ENCODE measurements around the gene CHST11. TPM values are rescaled to one million over a fixed set of nuclear protein-coding genes. Genes with fewer than 3 reads are reported as not detected.

CHST11 gene
- total and polyA plus RNA-seq, 9 of the 15 experiments (the other 6 are each of a cell fraction or from before 2014, with no cell fraction given) = 2.3 to 38.7 (median 15.0) TPM

DNA sequence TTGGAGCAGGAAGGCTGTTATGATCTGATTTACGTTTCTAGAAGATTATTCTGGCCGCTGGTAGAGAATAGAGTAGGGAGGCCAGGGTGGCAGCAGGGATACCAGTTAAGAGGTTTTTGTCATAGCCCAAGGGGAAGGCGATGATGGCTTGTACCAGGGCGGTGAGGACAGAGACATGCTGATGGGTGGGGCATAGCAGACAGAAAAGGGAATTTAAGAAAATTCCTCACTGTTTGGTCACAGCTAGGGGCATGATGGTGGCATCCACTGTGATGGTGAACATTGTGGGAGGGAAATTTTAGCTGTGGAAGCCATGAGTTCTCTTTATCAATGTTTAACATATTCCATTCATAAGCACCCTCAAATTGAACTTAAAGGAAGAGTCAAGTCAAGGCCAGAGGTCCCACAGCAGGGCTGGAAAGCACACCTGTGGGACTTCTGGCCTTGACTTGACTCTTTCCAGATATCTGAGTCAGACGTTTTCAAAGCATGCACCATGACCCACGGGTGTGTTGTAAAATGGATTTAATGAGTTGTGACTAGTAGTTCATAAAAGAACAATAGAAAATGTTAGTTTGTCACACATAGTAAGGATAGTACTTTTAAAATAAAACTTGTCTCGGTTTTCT lies 134.6 kb downstream of the CHST11 start (continued):
- TF ChIP-seq, protein P1, sequence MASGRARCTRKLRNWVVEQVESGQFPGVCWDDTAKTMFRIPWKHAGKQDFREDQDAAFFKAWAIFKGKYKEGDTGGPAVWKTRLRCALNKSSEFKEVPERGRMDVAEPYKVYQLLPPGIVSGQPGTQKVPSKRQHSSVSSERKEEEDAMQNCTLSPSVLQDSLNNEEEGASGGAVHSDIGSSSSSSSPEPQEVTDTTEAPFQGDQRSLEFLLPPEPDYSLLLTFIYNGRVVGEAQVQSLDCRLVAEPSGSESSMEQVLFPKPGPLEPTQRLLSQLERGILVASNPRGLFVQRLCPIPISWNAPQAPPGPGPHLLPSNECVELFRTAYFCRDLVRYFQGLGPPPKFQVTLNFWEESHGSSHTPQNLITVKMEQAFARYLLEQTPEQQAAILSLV (tag; IDR thresholded peaks at IDR 0.05) = no peak
- TF ChIP-seq NUFIP1 (IDR thresholded peaks at IDR 0.05; ENCODE audit: partially characterized antibody) = no peak

DNA sequence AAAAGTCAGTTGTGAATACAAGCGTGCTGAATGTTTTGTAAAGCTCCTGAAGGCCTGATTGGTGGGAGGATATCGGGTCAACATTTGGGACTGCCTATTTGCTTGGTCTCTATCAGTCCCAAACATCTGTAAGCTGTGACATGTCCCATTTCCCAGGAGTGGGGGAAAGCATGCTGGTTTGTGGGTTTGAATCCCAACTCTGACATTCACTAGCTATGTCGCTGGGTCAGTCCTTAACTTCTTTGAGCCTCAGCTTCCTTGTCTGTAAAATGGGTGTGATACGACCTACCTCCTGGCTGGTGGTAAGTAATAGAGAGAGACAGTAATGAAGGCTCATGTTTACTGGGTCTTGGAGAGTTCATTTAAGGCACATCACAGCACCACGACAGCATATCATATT lies 136.7 kb downstream of the CHST11 start:
- no peaks in the 10 kb centered on the region for H3K36me3 ChIP-seq (ENCODE audit: control insufficient read depth, insufficient read depth, low read length)
- H3K4me3 ChIP-seq = no peak overlapping the region
- DNase-seq (ENCODE audit: extremely low read depth in 1 of 4, low spot score in 3 of 4) (peak; percentile 53 to 67 (median 54)), ATAC-seq (no peak), FAIRE-seq (peak; percentile 70)
- ChIA-PET POLR2A (interaction anchor here (1.1 kb wide), 1 partner anchor 11 kb away, joined by 4 read pairs; no protein-coding TSS in a partner anchor), CTCF (ENCODE audit: low intra/inter-chr PET ratio) (no interaction called here)
- 36% methylated on average over 5 of the region's 5 CpGs for WGBS (ENCODE audit: insufficient coverage, low coverage, missing lambda C conversion rate)
- peaks cover 59% of the 10 kb centered on the region for H3K79me2 ChIP-seq (ENCODE audit: control insufficient read depth, insufficient read depth, low read length)
- H4K20me1 ChIP-seq (replicated peaks; ENCODE audit: control insufficient read depth, insufficient read depth, low read length) = peaks cover 4% of the 10 kb centered on the region; the same call in 1 of the 2 replicates
- H3K27ac ChIP-seq (ENCODE audit: extremely low read depth, low read depth, low read length) = 0 out of 3 replicates have a peak overlapping the region, but pooled peaks have one; percentile 35
- in situ Hi-C loops (cut with MboI) = no loop called here
- no peaks in the 10 kb centered on the region for H3K9me1 ChIP-seq (ENCODE audit: control insufficient read depth, insufficient read depth, low read length)
- H3K4me1 ChIP-seq (replicated peaks in 1 of 2; ENCODE audit: control insufficient read depth in 2 of 2, insufficient read depth in 2 of 2, low read length in 2 of 2) = peaks cover 9 to 54% of the 10 kb centered on the region in 2 experiments
- no peaks in the 10 kb centered on the region for H3K9me3 ChIP-seq (replicated peaks; ENCODE audit: control insufficient read depth, insufficient read depth, low read depth, low read length)
- intact Hi-C loops (cut with micrococcal nuclease) = no loop called here
- no peak overlapping the region for H2AFZ ChIP-seq (ENCODE audit: low read depth, low read length)
- no TSS peak for BruUV-seq (replicated peaks)
- H3K27me3 ChIP-seq (ENCODE audit: control insufficient read depth in 2 of 2, insufficient read depth in 2 of 2, low read length in 2 of 2) = no peaks in the 10 kb centered on the region
- H3K4me2 ChIP-seq (ENCODE audit: insufficient read depth, low read length) = peak overlapping the region; percentile 27
- no peak overlapping the region; a peak in 1 of 4 replicates for H3K9ac ChIP-seq (ENCODE audit: insufficient read depth in 1 of 2, low read depth in 2 of 2, low read length in 2 of 2)
- TF ChIP-seq L3MBTL2 (IDR thresholded peaks at IDR 0.05) (peak; percentile 35; the same call in 1 of the 2 replicates), MYBL2 (IDR thresholded peaks at IDR 0.05; ENCODE audit: low read depth) (peak; percentile 57), MYBL2 (CRISPR knock-in tag; IDR thresholded peaks at IDR 0.05; ENCODE audit: borderline replicate concordance) (no peak), BCOR (IDR thresholded peaks at IDR 0.05) (peak; percentile 97), TCF3 (CRISPR knock-in tag; IDR thresholded peaks at IDR 0.05) (peak; percentile 63), U2AF2 (optimal IDR thresholded peaks at IDR 0.05; ENCODE audit: low read depth, low read length) (no peak), TARDBP (IDR thresholded peaks at IDR 0.05) (no peak), ZNF24 (IDR thresholded peaks at IDR 0.05) (0 out of 2 replicates have a peak, but pooled peaks have one; percentile 32), ESRRA (IDR thresholded peaks at IDR 0.05; ENCODE audit: borderline replicate concordance, low read depth) (peak; percentile 77; the same call in 1 of the 2 replicates), ZNF586 (CRISPR knock-in tag; conservative IDR thresholded peaks at IDR 0.05) (no peak), SMARCE1 (IDR thresholded peaks at IDR 0.05) (peak; percentile 23; the same call in 1 of the 2 replicates), CBFA2T3 (IDR thresholded peaks at IDR 0.05) (peak; percentile 50), MTA3 (IDR thresholded peaks at IDR 0.05; ENCODE audit: borderline replicate concordance) (0 out of 2 replicates have a peak, but pooled peaks have one; percentile 22), DMBX1 (CRISPR knock-in tag; IDR thresholded peaks at IDR 0.05; ENCODE audit: borderline replicate concordance) (0 out of 2 replicates have a peak, but pooled peaks have one; percentile 40), CBFA2T2 (conservative IDR thresholded peaks at IDR 0.05) (0 out of 2 replicates have a peak, but pooled peaks have one; percentile 4), ADNP (tag; IDR thresholded peaks at IDR 0.05) (peak; percentile 94), CBX1 (IDR thresholded peaks at IDR 0.05; ENCODE audit: low read depth) (peak; percentile 81; the same call in 1 of the 2 replicates), YY1 (IDR thresholded peaks at IDR 0.05; ENCODE audit: borderline replicate concordance in 1 of 3, control insufficient read depth in 1 of 3, extremely low read depth in 1 of 3, insufficient read depth in 3 of 3, insufficient read length in 1 of 3, insufficient replicate concordance in 2 of 3, low read depth in 1 of 3, low read length in 2 of 3) (no peak)
- TF ChIP-seq, protein P2, sequence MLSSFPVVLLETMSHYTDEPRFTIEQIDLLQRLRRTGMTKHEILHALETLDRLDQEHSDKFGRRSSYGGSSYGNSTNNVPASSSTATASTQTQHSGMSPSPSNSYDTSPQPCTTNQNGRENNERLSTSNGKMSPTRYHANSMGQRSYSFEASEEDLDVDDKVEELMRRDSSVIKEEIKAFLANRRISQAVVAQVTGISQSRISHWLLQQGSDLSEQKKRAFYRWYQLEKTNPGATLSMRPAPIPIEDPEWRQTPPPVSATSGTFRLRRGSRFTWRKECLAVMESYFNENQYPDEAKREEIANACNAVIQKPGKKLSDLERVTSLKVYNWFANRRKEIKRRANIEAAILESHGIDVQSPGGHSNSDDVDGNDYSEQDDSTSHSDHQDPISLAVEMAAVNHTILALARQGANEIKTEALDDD (IDR thresholded peaks at IDR 0.05) = peak; percentile 42; the same call in 1 of the 2 replicates
